ENCODE data around the gene SS18L1. TPM values are rescaled to one million over a fixed set of nuclear protein-coding genes. Genes with fewer than 3 reads are reported as not detected.
A peak's percentile ranks its signal among the peaks of the same experiment; 100 is the strongest.

Gene SS18L1
- total RNA-seq, 4 donors from 2014 or later: 14.7 to 23.2 (median 22.1) TPM

DNA sequence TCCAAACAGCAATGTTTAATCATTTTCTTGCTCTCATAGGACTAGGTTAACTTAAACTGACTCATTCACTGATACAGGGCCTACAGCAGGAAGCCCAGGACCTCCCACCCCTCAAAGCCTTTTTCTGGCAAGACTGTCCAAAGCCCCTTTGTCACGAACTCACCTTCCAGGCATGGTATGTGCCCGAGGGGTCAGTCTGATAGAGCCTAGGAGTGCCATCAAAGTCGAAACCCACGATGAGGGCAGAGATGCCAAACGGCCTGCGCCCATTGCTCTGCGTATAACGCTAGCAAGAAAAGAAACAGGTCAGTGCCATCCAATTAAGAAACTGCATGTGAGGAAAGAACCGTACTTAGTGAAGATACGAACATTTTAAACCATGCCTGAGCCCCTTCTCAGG, 4.7 kb upstream of the SS18L1 start:
- 87 to 95% methylated on average over 3 to 10 of the region's 10 CpGs for WGBS, 2 donors (ENCODE audit: low coverage in 1 of 2)
- Histone ChIP-seq H3K27ac (no peak overlapping the region), H3K4me1 (peaks cover 14 to 24% (median 15%) of the 10 kb centered on the region in 4 donors), H3K4me3 (no peak overlapping the region), H3K27me3 (no peaks in the 10 kb centered on the region), H3K9me3 (no peaks in the 10 kb centered on the region), H3K36me3 (peaks cover 0 to 49% (median 17%) of the 10 kb centered on the region in 4 donors)
- in situ Hi-C loops (cut with MboI; ENCODE audit: low pct_ligation_motif_present in 1 of 4, low pct_unique_long_range_greater_than_20kb in 1 of 4, low sequenced_read_pairs in 3 of 4): loop anchor here in 1 of 4 donors (5.0 kb wide), 1 partner anchor 127 kb away; no protein-coding TSS in a partner anchor
- intact Hi-C loops (cut with DNase I; ENCODE audit: low total_unique reads): loop anchor here (5.0 kb wide), 2 partner anchors 77 to 117 kb away; no protein-coding TSS in a partner anchor
- DNase-seq: no peak
- TF ChIP-seq, protein P1, sequence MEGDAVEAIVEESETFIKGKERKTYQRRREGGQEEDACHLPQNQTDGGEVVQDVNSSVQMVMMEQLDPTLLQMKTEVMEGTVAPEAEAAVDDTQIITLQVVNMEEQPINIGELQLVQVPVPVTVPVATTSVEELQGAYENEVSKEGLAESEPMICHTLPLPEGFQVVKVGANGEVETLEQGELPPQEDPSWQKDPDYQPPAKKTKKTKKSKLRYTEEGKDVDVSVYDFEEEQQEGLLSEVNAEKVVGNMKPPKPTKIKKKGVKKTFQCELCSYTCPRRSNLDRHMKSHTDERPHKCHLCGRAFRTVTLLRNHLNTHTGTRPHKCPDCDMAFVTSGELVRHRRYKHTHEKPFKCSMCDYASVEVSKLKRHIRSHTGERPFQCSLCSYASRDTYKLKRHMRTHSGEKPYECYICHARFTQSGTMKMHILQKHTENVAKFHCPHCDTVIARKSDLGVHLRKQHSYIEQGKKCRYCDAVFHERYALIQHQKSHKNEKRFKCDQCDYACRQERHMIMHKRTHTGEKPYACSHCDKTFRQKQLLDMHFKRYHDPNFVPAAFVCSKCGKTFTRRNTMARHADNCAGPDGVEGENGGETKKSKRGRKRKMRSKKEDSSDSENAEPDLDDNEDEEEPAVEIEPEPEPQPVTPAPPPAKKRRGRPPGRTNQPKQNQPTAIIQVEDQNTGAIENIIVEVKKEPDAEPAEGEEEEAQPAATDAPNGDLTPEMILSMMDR (IDR thresholded peaks at IDR 0.05): no peak
- no peak for TF ChIP-seq EP300 (IDR thresholded peaks at IDR 0.05; ENCODE audit: low read depth)
- no peak for TF ChIP-seq POLR2A (IDR thresholded peaks at IDR 0.05)
- TF ChIP-seq POLR2AphosphoS5 (IDR thresholded peaks at IDR 0.05): no peak

- H3K27ac ChIP-seq: no peak overlapping the region
- no peak for DNase-seq
- no peaks in the 10 kb centered on the region for H3K27me3 ChIP-seq
- TF ChIP-seq POLR2AphosphoS5 (IDR thresholded peaks at IDR 0.05): no peak
- peaks cover 16 to 25% (median 18%) of the 10 kb centered on the region in 4 donors for H3K4me1 ChIP-seq
- H3K9me3 ChIP-seq: no peaks in the 10 kb centered on the region
- WGBS, 2 donors (ENCODE audit: low coverage in 1 of 2): 92% methylated on average over 13 of the region's 13 CpGs; no CpG with 5 or more reads in 1 of the 2 donors
- intact Hi-C loops (cut with DNase I; ENCODE audit: low total_unique reads): loop anchor here (5.0 kb wide), 2 partner anchors 77 to 117 kb away; no protein-coding TSS in a partner anchor
- H3K36me3 ChIP-seq: peaks cover 0 to 48% (median 17%) of the 10 kb centered on the region in 4 donors
- no peak overlapping the region for H3K4me3 ChIP-seq
- in situ Hi-C loops (cut with MboI; ENCODE audit: low pct_ligation_motif_present in 1 of 4, low pct_unique_long_range_greater_than_20kb in 1 of 4, low sequenced_read_pairs in 3 of 4): loop anchor here in 3 of 4 donors (5.0 to 10.0 kb wide), 3 partner anchors 115 to 127 kb away; no protein-coding TSS in a partner anchor
Measured at GRCh38 chr20:62139636-62140035, 3.9 kb upstream of the SS18L1 start.

- DNase-seq: no peak
- H3K4me3 ChIP-seq: no peak overlapping the region
- intact Hi-C loops (cut with DNase I; ENCODE audit: low total_unique reads): no loop called here
- H3K27ac ChIP-seq: peak overlapping the region in 3 of 4 donors; percentile 9 to 97 (median 93)
- H3K27me3 ChIP-seq: no peaks in the 10 kb centered on the region
- in situ Hi-C loops (cut with MboI; ENCODE audit: low pct_ligation_motif_present in 1 of 4, low pct_unique_long_range_greater_than_20kb in 1 of 4, low sequenced_read_pairs in 3 of 4): loop anchor here in 2 of 4 donors (10.0 kb wide), 2 partner anchors 116 to 126 kb away; no protein-coding TSS in a partner anchor
- TF ChIP-seq, protein P1 (IDR thresholded peaks at IDR 0.05): no peak
- TF ChIP-seq POLR2AphosphoS5 (IDR thresholded peaks at IDR 0.05): no peak
- 74% methylated on average over 7 of the region's 7 CpGs; no CpG with 5 or more reads in 1 of the 2 donors for WGBS, 2 donors (ENCODE audit: low coverage in 1 of 2)
- peaks cover 22 to 29% (median 27%) of the 10 kb centered on the region in 4 donors for H3K4me1 ChIP-seq
- H3K9me3 ChIP-seq: no peaks in the 10 kb centered on the region
- peaks cover 0 to 36% (median 12%) of the 10 kb centered on the region in 4 donors for H3K36me3 ChIP-seq
Measured at GRCh38 chr20:62141043-62141396, 2.5 kb upstream of the SS18L1 start.

- WGBS, 2 donors (ENCODE audit: low coverage in 1 of 2): 17 to 60% methylated on average over 2 to 14 of the region's 14 CpGs
- H3K36me3 ChIP-seq: peaks cover 0 to 32% (median 12%) of the 10 kb centered on the region in 4 donors
- peak overlapping the region; percentile 89 to 98 (median 94) for H3K4me3 ChIP-seq
- in situ Hi-C loops (cut with MboI; ENCODE audit: low pct_ligation_motif_present in 1 of 4, low pct_unique_long_range_greater_than_20kb in 1 of 4, low sequenced_read_pairs in 3 of 4): loop anchor here in 2 of 4 donors (10.0 kb wide), 2 partner anchors 117 to 127 kb away; no protein-coding TSS in a partner anchor
- H3K27ac ChIP-seq: peak overlapping the region; percentile 93 to 97 (median 95)
- no peak for DNase-seq
- no peaks in the 10 kb centered on the region for H3K27me3 ChIP-seq
- TF ChIP-seq, protein P1 (IDR thresholded peaks at IDR 0.05): peak in 2 of 5 experiments; percentile 29 to 37
- TF ChIP-seq EP300 (IDR thresholded peaks at IDR 0.05; ENCODE audit: low read depth): no peak
- TF ChIP-seq POLR2AphosphoS5 (IDR thresholded peaks at IDR 0.05): no peak
- no peak for TF ChIP-seq POLR2A (IDR thresholded peaks at IDR 0.05)
- peaks cover 22 to 29% (median 27%) of the 10 kb centered on the region in 4 donors for H3K4me1 ChIP-seq
- intact Hi-C loops (cut with DNase I; ENCODE audit: low total_unique reads): no loop called here
- H3K9me3 ChIP-seq: no peaks in the 10 kb centered on the region
Measured at GRCh38 chr20:62141397-62142251, 1.9 kb upstream of the SS18L1 start.
